NCI-H345 (cell line): ENCODE measurements around the gene PI4K2B.
"Not testable (repeated sequence)": the region's sequence is repeated elsewhere in the genome, so short reads cannot be mapped to it uniquely, and the experiment has no call there.

Source experiments
- DNase-seq: peaks from one replicate; lab custom pipeline; 2025; lab: John Stamatoyannopoulos, UW

PI4K2B gene

DNA sequence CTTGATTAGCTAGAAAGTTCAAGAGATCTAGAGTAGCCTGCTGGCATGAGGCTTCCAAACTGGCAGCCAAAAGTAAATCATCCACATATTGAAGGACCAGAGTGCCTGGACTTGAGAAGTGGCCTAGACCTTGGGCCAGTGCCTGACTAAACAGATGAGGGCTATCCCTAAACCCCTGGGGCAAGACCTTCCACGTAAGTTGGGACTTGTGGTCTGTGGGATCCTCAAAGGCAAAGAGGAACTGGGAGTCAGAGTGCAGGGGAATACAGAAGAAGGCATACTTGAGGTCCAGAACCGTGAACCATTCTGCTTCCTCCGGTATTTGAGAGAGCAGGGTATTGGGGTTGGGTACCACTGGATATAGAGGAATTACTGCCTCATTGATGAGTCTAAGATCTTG is 8.4 kb downstream of the PI4K2B start:
- not testable (repeated sequence) for DNase-seq

DNA sequence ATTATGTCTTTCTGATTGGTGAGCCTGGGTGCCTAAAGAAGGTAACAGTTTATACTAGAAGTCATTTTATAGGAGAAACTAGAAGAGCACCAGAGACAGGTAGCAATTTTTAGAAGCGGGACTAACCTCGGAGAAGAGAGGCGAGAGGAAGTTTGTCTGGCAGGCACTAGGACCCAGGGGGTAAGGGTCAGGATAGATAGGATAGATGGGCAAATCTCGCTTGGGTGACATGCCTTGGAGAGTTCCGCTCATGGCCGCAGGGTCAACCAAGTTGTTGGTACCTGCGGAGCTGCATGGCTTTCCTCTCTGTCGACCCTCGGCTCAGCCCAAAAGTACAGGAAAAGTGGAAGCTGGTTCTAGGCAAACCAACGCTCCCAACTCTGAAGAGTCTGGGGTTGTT is 11.3 kb downstream of the PI4K2B start:
- no peak for DNase-seq

DNA sequence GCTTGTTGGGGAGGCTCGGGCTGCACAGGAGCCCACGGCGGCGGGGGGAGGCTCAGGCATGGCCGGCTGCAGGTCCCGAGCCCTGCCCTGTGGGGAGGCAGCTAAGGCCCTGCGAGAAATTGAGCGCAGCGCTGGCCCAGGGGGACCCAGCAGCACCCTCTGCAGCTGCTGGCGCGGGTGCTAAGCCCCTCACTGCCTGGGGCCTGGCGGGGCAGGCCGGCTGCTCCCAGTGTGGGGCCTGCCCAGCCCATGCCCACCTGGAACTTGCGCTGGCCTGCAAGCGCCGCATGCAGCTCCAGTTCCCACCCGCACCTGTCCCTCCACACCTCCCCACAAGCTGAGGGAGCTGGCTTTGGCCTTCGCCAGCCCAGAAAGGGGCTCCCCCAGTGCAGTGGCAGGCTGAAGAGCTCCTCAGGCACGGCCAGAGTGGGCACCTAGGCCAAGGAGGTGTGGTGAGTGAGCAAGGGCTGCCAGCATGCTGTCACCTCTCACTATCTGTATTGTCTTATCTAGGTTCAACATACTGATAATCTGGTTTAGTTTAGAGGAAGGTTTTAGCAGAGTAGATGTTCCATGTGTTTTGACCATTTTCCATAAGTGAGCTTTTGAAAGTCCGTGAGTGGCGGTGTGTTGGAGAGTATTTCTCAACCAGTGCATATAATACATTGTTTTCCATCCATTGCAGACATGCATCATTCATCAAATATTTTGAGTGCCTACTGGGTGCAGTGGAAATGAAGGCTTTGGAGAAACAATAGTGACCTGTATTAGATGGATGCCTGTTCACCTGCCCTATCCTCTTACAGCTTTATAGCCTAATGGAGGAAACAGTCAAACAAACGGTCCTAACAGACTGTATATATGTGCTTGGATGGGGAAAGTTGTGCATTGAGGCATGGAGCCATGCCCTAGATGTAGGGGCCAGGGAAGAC is 13.1 kb downstream of the PI4K2B start:
- DNase-seq, result no peak

DNA sequence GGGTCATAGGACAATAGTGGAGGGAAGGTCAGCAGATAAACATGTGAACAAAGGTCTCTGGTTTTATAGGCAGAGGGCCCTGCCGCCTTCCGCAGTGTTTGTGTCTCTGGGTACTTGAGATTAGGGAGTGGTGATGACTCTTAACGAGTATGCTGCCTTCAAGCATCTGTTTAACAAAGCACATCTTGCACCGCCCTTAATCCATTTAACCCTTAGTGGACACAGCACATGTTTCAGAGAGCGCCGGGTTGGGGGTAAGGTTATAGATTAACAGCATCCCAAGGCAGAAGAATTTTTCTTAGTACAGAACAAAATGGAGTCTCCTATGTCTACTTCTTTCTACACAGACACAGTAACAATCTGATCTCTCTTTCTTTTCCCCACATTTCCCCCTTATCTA is 15.0 kb downstream of the PI4K2B start:
- DNase-seq, result not testable (repeated sequence)

DNA sequence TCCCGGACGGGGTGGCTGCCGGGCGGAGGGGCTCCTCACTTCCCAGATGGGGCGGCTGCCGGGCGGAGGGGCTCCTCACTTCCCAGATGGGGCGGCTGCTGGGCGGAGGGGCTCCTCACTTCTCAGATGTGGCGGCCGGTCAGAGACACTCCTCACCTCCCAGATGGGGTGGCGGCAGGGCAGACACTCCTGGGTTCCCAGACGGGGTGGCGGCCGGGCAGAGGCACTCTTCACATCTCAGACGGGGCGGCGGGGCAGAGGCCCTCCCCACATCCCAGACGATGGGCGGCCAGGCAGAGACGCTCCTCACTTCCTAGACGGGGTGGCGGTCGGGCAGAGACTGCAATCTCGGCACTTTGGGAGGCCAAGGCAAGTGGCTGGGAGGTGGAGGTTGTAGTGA is 15.7 kb downstream of the PI4K2B start:
- not testable (repeated sequence) for DNase-seq

DNA sequence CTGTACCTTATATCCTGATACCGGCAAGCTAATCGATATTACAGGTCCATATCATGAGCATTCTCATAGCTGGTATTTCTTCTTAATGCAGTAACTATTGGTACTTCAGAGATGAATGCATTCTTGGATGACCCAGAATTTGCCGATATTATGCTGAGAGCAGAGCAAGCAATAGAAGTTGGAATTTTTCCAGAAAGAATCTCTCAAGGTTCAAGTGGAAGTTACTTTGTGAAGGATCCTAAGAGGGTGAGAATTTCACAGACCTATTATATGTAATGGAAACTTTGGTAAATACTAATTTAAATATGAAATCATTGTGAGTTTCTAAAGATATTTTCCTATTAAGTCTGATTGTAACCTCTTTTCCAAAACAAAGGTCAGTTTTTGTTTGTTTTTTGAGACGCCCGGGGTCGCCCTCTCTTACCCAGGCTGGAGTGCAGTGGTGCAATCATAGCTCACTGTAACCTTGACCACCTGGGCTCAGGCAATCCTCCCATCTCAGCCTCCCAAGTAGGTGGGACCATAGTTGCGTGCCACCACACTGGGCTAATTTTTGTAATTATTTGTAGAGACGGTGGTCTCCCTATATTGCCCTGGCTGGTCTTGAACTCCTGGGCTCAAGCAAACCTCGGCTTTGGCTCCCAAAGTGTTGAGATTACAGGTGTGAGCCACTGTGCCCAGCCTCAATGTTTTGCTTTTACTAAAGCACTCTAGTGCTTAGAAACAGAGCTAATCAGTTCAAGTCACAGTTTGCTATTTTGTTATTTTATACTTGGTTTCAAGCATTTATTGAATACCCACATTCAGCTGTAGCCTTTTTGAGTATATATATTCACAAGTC is 18.6 kb downstream of the PI4K2B start:
- no peak for DNase-seq

DNA sequence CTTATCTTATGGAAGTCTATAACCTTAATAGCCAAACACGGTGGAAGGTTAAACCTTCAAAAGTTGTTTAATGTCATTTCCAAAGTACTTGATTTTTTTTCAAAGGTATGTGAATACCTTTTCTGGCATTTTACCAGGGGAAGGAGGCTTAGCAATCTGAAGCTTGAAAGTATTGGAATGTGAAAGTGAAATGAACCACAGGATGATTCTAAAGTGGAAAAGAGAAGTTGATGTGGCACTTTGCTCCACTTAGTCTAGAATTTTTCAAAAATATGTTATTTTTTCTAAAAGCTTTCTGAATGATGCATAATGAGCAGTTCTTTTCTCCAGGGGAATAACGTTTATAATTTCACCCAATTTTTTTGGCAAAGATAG is 19.2 kb downstream of the PI4K2B start:
- no peak for DNase-seq

DNA sequence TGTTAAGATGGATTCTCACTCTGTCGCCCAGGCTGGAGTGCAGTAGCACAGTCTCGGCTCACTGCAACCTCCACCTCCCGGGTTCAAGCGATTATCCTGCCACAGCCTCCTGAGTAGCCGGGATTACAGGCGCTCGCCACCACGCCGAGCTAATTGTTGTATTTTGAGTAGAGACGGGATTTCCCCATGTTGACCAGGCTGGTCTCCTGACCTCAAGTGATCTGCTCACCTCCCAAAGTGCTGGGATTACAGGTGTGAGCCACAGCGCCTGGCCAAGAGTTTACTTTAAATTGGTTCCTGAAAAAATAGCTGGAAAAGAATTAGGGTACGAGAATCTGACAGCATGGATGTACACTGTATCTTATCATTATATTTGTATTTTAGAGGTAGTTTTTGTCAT is 20.0 kb downstream of the PI4K2B start:
- DNase-seq, result not testable (repeated sequence)

DNA sequence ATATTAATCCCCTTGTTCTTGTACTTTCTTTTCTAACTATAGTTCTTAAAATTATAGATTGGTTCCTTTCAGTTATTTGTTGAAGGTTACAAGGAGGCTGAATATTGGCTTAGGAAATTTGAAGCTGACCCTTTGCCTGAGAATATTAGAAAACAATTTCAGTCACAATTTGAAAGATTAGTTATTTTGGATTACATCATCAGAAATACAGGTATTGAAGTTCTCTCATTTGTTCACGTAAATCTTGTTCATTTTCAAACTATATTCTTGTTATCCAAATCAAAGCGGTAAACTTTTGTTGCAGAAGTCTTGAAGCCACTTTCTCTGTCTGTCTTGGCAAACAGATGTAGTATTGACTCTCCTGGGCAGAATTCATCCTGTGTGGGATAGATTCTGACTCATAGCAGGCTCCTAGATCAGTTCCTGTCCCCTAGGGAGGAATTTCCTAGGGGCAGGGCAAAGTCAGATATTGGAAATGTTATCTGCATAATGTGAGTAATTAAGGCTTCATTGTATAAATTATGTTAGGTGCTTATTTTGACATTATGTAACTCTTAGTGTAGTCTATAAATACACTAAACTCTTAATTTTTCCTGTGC is 25.2 kb downstream of the PI4K2B start:
- no peak for DNase-seq

DNA sequence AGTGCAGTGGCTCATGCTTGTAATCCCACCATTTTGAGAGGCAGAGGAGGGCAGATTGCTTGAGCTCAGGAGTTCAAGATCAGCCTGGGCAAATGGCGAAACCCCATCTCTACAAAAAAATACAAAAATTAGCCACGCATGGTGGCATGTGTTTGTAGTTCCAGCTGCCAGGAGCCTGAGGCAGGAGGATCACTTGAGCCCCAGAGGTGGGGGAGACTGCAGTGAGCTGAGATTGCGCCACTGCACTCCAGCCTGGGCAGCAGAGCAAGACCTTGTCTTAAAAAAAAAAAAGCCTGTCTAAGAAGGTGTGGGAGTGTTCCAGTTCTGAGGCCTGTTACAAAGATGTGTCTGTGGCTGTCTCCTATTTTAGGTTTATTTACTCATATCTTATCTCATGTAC is 38.0 kb downstream of the PI4K2B start:
- DNase-seq, result no peak

DNA sequence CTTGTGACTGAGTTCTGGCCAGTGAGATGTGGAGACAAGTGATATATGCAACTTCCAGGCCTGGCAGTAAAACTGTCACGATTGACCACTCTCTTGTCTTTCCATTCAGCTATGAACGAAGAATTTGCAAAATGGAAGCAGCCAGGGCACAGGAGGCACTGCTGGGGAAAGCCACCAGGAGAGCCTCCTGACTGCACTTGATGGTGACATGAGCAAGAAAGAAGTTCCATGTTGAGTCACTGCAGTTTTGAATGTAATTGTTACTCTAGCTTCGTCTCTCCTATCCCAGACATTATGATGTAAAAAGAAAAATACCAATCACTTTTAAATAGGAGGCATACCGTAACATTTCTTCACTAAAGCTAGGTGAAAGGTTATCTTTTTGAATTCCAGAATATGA is 46.4 kb downstream of the PI4K2B start:
- DNase-seq, result no peak

DNA sequence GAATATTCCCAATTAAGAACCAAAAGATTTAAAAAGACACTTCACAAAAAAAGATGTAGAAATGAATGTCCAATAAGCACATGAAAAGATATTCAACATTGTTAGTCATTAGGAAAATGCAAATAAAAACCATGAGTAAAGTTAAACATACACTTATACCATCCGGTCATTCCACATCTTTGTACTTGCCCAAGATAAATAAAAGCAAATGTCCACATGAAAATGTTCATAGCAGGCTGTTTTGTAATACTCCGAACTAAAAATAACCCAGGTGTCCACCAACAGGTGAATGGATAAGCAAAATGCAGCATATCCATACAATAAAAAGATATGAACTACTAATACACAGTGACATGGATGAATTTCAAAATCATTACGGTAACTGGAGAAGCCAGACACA is 50.1 kb downstream of the PI4K2B start:
- DNase-seq, result no peak

DNA sequence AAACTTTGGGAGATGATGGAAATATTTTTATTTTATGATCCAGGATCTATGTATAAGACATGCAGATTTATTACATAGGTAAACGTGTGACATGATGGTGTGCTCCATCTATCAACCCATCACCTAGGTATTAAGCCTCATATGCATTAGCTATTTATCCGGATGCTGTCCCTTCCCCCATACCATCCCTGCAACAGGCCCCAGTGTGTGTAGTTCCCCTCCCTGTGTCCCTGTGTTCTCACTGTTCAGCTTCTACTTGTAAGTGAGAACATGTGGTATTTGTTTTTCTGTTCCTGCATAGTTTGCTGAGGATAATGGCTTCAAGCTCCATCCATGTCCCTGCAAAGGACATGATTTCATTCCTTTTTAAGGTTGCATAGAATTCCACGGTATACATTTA is 50.6 kb downstream of the PI4K2B start:
- DNase-seq, result no peak

DNA sequence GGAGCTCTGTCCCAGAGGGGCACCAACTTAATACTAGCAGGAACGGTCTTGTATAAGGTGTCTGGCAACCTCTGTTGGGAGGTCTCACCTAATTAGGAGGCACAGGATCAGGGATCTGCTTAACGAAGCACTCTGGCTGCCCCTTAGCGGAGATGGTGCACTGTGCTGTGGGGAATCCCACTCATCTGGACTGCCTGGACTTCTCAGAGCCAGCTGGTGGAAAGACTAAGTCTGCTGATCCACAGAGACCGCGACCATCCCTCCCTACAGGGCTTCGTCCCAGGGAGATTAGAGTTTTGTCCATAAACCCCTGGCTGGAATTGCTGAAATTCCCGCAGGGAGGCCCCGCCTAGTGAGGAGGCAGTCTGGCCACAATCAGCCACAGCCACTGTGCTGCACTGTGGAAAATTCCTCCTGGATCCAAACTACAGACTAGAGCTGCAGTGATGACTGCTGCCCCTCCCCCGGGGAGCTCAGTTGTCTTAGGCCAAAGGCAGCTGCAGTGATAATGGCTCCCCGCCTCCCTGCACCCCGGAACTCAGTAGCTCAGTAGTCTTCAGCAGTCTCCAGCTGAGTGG is 56.7 kb downstream of the PI4K2B start:
- no peak for DNase-seq

DNA sequence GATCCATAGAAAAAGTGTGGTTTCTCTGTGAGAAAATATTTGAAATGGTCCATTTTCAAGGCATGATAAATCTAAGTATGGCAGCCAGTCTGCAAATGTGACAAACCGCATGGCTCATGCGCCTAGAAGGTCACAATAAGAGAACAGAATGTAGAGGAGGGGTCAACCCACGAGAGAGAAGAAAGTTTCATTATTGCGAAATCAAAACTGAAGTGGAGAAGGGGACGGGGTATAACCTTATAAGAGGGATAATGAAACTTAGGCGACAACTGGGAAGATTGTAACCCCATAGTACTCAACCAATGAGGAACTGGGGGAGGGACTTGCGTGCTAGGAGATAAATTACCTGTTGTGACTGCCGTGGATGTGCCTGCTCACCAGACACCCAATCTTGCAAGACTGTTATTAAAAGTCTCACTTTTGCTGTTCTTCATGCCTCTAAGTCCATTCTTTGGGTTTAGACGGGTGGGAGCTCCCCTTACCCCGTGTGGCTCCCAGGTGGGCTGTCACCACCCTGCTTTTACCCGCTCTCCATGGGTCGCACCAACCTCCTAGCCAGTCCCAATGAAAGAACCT is 57.4 kb downstream of the PI4K2B start:
- DNase-seq, result no peak

DNA sequence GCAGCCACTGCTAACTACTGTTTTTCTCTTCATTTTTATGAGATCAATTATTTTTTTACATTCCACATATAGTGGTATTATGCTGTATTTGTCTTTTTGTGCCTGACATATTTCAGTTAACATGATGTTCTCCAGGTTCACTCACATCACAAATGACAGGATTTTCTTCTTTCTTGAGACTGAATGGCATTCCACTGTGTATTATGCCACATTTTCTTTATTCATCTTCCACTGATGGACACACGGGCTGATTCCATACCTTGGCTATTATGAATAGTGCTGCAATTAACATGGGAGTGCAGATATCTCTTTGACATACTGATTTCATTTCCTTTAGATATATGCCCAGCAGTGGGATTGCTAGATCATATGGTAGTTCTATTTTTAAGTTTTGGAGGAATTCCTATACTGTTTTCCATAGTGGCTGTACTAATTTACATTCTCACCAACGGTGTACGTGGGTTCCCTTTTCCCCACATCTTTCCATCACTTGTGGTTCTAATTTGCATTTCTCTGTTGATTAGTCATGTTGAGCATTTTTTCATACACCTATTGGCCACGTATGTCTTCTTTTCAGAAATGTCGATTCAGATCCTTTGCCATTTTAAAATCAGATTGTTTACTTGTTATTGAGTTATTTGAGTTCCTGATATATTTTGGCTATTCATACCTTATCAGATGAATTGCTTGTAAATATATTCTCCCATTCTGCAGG is 63.9 kb downstream of the PI4K2B start:
- DNase-seq, result no peak

DNA sequence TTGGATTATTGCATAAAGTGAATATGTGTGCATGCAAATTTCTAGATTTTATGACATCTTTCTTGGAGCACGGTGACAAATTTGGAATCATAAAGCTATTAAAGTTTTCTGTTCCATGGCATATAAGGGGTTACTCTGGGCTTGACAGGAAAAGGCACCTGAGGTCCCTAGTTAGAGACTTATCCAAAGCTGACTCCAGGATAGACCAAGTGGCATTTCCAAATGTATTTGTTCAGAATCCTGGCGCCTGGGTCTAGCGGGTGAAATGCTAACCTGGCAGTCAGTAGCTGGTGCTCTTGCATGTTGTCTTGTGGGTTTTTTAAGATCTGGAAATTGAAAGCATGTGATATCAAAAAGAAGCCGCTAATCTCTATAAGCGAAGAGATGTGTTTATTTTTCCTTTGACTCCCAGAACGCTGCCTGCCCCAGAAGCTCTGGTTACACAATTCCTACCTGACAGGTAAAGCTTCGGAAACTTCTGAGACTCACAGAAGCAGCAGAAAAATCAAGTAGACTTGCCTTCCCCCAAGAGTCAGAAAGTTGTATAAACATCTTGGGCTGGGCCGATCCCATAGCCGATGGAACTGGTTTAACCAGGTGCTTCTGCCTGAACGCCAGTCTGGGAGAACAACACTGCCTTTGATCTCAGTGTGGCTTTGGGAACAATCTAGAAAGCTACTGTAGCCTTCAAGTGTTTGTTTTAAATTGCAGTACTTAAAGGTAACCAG is 65.8 kb downstream of the PI4K2B start:
- DNase-seq, result no peak

DNA sequence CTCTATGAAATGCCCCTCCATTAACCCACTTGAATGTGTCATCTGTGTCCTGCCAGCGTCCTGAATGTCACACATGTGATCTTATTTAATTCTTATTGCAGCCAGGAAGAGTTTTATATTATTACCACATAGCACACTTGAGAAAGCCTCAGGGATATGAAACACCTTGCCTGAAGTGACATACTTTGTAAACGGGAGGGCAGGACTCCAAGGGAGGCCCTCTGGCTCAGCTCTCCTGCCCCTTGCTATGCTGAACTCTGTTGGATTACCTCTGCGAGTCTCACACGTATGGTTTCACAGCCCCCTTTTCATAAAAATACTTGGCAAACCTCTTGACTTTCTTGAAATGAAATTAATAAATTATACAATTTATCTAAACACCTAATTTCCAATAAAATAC is 67.6 kb downstream of the PI4K2B start:
- DNase-seq, result no peak

DNA sequence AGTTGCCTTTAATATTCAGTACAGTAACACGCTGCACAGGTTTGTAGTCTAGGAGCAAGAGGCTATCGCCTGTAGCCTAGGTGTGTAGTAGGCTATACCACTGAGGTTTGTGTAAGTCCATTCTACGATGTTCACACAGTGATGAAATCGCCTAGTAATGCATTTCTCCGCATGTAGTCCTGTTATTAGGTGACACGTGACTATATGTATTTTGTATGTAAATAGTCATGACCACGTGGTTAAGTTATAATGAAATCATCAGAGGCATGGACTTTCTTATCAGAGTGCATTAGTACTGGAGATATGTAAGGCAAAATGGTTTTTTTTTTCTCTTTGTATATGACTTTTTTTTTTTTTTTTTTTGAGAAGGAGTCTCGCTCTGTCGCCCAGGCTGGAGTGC is 68.8 kb downstream of the PI4K2B start:
- DNase-seq, result no peak

DNA sequence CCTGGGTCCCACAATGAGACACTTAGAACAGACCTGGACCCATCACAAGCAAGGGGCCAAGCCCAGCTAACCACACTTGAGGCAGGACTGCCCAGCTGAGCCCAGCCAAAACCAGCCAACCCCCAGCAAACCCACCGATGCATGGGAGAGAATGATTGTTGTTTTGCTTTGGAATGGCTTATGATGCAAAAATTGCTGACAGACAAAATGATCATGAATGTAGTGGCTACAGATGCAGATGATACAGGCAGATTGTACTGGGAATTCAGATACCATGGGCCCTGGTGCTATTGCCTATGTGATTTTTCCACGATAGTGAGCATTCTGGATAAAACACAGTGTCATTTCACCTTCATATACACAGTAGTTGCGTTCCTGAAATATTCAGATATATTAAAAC is 69.7 kb downstream of the PI4K2B start:
- DNase-seq, result no peak
